ENCODE results near the gene NAV2.

Gene NAV2

GRCh38 chr11:19913893-19914249, 201.2 kb downstream of the NAV2 start:
- DNase-seq (ENCODE audit: extremely low spot score), result no peak
- ChIA-PET POLR2A (no interaction called here), CTCF (interaction anchor here (3.6 kb wide), 1 partner anchor 11 kb away, joined by 18 read pairs; no protein-coding TSS in a partner anchor)
- TF ChIP-seq CTCF (IDR thresholded peaks at IDR 0.05; ENCODE audit: control extremely low read depth, extremely low read depth, low read depth, missing control alignments), result no peak

GRCh38 chr11:19915808-19916207, 203.2 kb downstream of the NAV2 start:
- DNase-seq (ENCODE audit: extremely low spot score), result no peak
- no peak for TF ChIP-seq CTCF (IDR thresholded peaks at IDR 0.05; ENCODE audit: control extremely low read depth, extremely low read depth, low read depth, missing control alignments)
- POLR2A ChIA-PET, result no interaction called here
- CTCF ChIA-PET, result interaction anchor here (1.3 to 1.6 kb wide), 2 partner anchors 12 kb away, joined by 3 to 4 read pairs; no protein-coding TSS in a partner anchor

GRCh38 chr11:19917069-19917468, 204.4 kb downstream of the NAV2 start:
- CTCF ChIA-PET, result interaction anchor here (5.2 kb wide), 1 partner anchor 14 kb away, joined by 19 read pairs; no protein-coding TSS in a partner anchor
- POLR2A ChIA-PET, result no interaction called here
- TF ChIP-seq CTCF (IDR thresholded peaks at IDR 0.05; ENCODE audit: control extremely low read depth, extremely low read depth, low read depth, missing control alignments), result no peak
- DNase-seq (ENCODE audit: extremely low spot score), result no peak

DNA sequence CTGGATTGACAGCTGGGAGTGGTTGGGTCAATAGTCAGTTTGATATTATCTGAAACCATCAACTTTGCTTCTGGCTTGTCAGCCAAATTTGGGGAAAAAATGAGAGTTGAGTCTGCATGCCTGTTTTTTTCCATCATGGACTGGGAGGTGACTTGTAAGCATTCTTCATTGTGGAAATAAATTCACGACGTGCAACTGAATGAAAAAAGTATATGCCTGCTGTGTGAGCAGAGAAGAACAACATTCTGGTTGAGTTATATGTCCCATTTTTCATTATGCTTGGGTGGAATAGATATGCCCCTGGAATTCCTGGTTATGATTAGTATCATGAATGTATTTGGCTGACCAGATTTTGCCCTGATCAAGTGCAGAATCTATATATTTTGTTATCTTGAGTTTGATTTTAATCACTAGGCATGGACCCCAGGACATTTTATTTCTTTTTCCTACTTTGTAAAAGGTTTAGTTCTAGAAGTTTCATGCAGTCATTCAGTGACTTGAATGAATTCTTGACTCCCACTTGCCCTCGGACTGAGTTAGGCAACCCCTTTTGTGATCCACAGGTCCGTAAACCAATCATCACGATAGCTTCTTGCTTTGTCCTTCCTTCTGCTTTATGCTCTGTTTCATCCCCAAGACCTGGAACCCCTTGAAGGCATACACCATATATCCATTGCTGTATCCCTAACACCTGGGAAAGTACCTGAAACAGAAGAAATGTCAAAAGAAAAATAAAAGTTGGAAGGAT, 205.8 kb downstream of the NAV2 start:
- TF ChIP-seq CTCF (IDR thresholded peaks at IDR 0.05; ENCODE audit: control extremely low read depth, extremely low read depth, low read depth, missing control alignments), result no peak
- ChIA-PET POLR2A (no interaction called here), CTCF (interaction anchor here (0.7 to 5.2 kb wide), 4 partner anchors 8 to 16 kb away, joined by 3 to 19 read pairs (median 4); no protein-coding TSS in a partner anchor)
- no peak for DNase-seq (ENCODE audit: extremely low spot score)

GRCh38 chr11:19919050-19919561, 206.5 kb downstream of the NAV2 start:
- POLR2A ChIA-PET, result no interaction called here

GRCh38 chr11:19920982-19921381, 208.3 kb downstream of the NAV2 start:
- ChIA-PET CTCF (interaction anchor here (0.9 to 5.2 kb wide), 3 partner anchors 11 to 19 kb away, joined by 3 to 19 read pairs (median 7); no protein-coding TSS in a partner anchor), POLR2A (no interaction called here)
- TF ChIP-seq CTCF (IDR thresholded peaks at IDR 0.05; ENCODE audit: control extremely low read depth, extremely low read depth, low read depth, missing control alignments), result no peak
- no peak for DNase-seq (ENCODE audit: extremely low spot score)

More at GRCh38 chr11:19919050-19919561, 206.5 kb downstream of the NAV2 start:
- CTCF ChIA-PET, result interaction anchor here (0.7 to 5.2 kb wide), 4 partner anchors 9 to 16 kb away, joined by 3 to 19 read pairs (median 4); no protein-coding TSS in a partner anchor
- no peak for DNase-seq (ENCODE audit: extremely low spot score)
- TF ChIP-seq CTCF (IDR thresholded peaks at IDR 0.05; ENCODE audit: control extremely low read depth, extremely low read depth, low read depth, missing control alignments), result no peak

Measured in GM10248 (cell line).